Neural cell (in vitro differentiated cells): Measurements from ENCODE around the gene GSTA1. TPM values are rescaled to one million over a fixed set of nuclear protein-coding genes. Genes with fewer than 3 reads are reported as not detected.
"Not testable (repeated sequence)": the region's sequence is repeated elsewhere in the genome, so short reads cannot be mapped to it uniquely, and the experiment has no call there.

ENCODE experiments used
- H2AFZ ChIP-seq: fragments of 200-600, 300-800 bp; sonication (generic), shearing (Covaris generic); 2 replicates; pipeline ENCODE4 v1.6.0; 2014; ENCODE audit warnings: low read depth, mild to moderate bottlenecking, antibody characterized with exemption, low read length, moderate library complexity
- H3F3A ChIP-seq: fragments of 200-600 bp; shearing (Covaris generic); 2 replicates; pipeline ENCODE4 v1.6.1; 2016; ENCODE audit warnings: mild to moderate bottlenecking, moderate library complexity, mixed read lengths, antibody characterized with exemption, low read length; ENCODE audit not compliant: insufficient read depth, poor library complexity, severe bottlenecking
- H3K27ac ChIP-seq: fragments of 200-600, 300-800 bp; sonication (generic), shearing (Covaris generic); 2 replicates; pipeline ENCODE4 v1.5.1; 2014; ENCODE audit warnings: mild to moderate bottlenecking, low read length, moderate library complexity
- H3K27me3 ChIP-seq: fragments of 300-800, 200-600 bp; sonication (generic), shearing (Covaris generic); 2 replicates; pipeline ENCODE4 v1.6.0; 2014; ENCODE audit warnings: mild to moderate bottlenecking, low read depth, low read length, moderate library complexity; ENCODE audit not compliant: insufficient read depth
- H3K36me3 ChIP-seq: fragments of 300-800, 200-600 bp; sonication (generic), shearing (Covaris generic); 2 replicates; pipeline ENCODE4 v1.5.1; 2014; ENCODE audit warnings: mild to moderate bottlenecking, antibody characterized with exemption, low read length, moderate library complexity; ENCODE audit not compliant: insufficient read depth
- H3K4me2 ChIP-seq: fragments of 300-800, 200-600 bp; sonication (generic), shearing (Covaris generic); 2 replicates; pipeline ENCODE4 v1.6.0; 2014; ENCODE audit warnings: mild to moderate bottlenecking, low read length
- H3K4me3 ChIP-seq: fragments of 300-800, 200-600 bp; sonication (generic), shearing (Covaris generic); 2 replicates; pipeline ENCODE4 v1.5.1; 2014; ENCODE audit warnings: mild to moderate bottlenecking, low read length, moderate library complexity
- H3K79me2 ChIP-seq: fragments of 200-600 bp; shearing (Covaris generic); replicated peaks from 2 replicates; pipeline ENCODE4 v1.6.0; 2014; ENCODE audit warnings: mild to moderate bottlenecking, low read length, moderate library complexity; ENCODE audit not compliant: insufficient read depth
- H3K9ac ChIP-seq: fragments of 300-800, 200-600 bp; sonication (generic), shearing (Covaris generic); 2 replicates; pipeline ENCODE4 v1.6.1; 2016; ENCODE audit warnings: mild to moderate bottlenecking, low read length, mixed read lengths
- H3K9me2 ChIP-seq: fragments of 200-600 bp; shearing (Covaris generic); 2 replicates; pipeline ENCODE4 v1.6.1; 2016; ENCODE audit warnings: mild to moderate bottlenecking, low read length, mixed read lengths; ENCODE audit not compliant: insufficient read depth
- H3K9me3 ChIP-seq: fragments of 200-600, 300-800 bp; sonication (generic), shearing (Covaris generic); 2 replicates; pipeline ENCODE4 v1.6.1; 2016; ENCODE audit warnings: mild to moderate bottlenecking, mixed run types, low read length, moderate library complexity, mixed read lengths
- H4K20me1 ChIP-seq: fragments of 200-600 bp; shearing (Covaris generic); 2 replicates; pipeline ENCODE4 v1.6.1; 2016; ENCODE audit warnings: mild to moderate bottlenecking, mixed run types; ENCODE audit not compliant: insufficient read depth
- CTCF ChIP-seq: fragments of 450-650 bp; IDR thresholded peaks from 2 replicates; pipeline ENCODE4 v1.5.1; 2014; ENCODE audit warnings: antibody characterized with exemption, mild to moderate bottlenecking, moderate library complexity; ENCODE audit not compliant: poor library complexity, severe bottlenecking
- EP300 ChIP-seq: fragments of 450-650 bp; conservative IDR thresholded peaks from 2 replicates; pipeline ENCODE4 v1.6.1; 2014; ENCODE audit warnings: antibody characterized with exemption, mild to moderate bottlenecking, moderate library complexity; ENCODE audit not compliant: poor library complexity, severe bottlenecking
- EZH2 ChIP-seq: fragments of 200-600, 300-800 bp; shearing (Covaris generic), sonication (generic); IDR thresholded peaks from 2 replicates; pipeline ENCODE4 v1.6.1; 2014; ENCODE audit warnings: antibody characterized with exemption, low read length, borderline replicate concordance, mild to moderate bottlenecking; ENCODE audit not compliant: insufficient read depth, poor library complexity, severe bottlenecking
- MXI1 ChIP-seq: fragments of 450-650 bp; conservative IDR thresholded peaks from 2 replicates; pipeline ENCODE4 v1.6.1; 2014; ENCODE audit warnings: antibody characterized with exemption, mild to moderate bottlenecking; ENCODE audit not compliant: poor library complexity, severe bottlenecking
- POLR2AphosphoS5 ChIP-seq: IDR thresholded peaks from 2 replicates; pipeline ENCODE4 v1.6.1; 2012
- RAD21 ChIP-seq: fragments of 450-650 bp; conservative IDR thresholded peaks from 2 replicates; pipeline ENCODE4 v1.6.1; 2014; ENCODE audit warnings: antibody characterized with exemption, mild to moderate bottlenecking, moderate library complexity
- REST ChIP-seq: IDR thresholded peaks from 2 replicates; pipeline ENCODE4 v1.6.1; 2012; ENCODE audit warnings: borderline replicate concordance
- SMC3 ChIP-seq: fragments of 450-650 bp; conservative IDR thresholded peaks from 2 replicates; pipeline ENCODE4 v1.6.1; 2014; ENCODE audit warnings: antibody characterized with exemption, mild to moderate bottlenecking, moderate library complexity; ENCODE audit not compliant: poor library complexity
- TAF1 ChIP-seq: IDR thresholded peaks from 2 replicates; pipeline ENCODE4 v1.6.1; 2012; ENCODE audit warnings: low read depth
- polyA minus RNA-seq: library from RNA; depleted of rRNA, polyadenylated mRNA; stranded (reverse); fragments of >200 nt; gene quantifications from 2 replicates; pipeline ENCODE4 v1.2.3, GENCODE V29; 2014
- polyA plus RNA-seq: library from polyadenylated mRNA; depleted of rRNA; stranded (reverse); fragments of >200 nt; gene quantifications from 2 replicates; pipeline ENCODE4 v1.2.3, GENCODE V29; 2014

GSTA1 gene
- polyA plus RNA-seq = 0.86 TPM in 1 of 2 replicates, not detected in the other
- polyA minus RNA-seq = 0.69 TPM in 1 of 2 replicates, not detected in the other

- not testable (repeated sequence) for H2AFZ ChIP-seq
Measured at GRCh38 chr6:52803668-52804255, at the start of gene GSTA1. GSTA1 (minus strand) TSS chr6:52803816; CDS start chr6:52799267, 4,549 bp downstream.

GRCh38 chr6:52849137-52849536 lies 45.5 kb upstream of the GSTA1 start:
- H4K20me1 ChIP-seq = no peaks in the 10 kb centered on the region
- H3K4me3 ChIP-seq = no peak overlapping the region
- no peak for TF ChIP-seq EP300
- TF ChIP-seq MXI1 = no peak
- no peak for TF ChIP-seq RAD21
- no peak for TF ChIP-seq CTCF
- TF ChIP-seq TAF1 = no peak
- TF ChIP-seq SMC3 = no peak
- TF ChIP-seq EZH2 = no peak
- TF ChIP-seq REST = no peak
- H2AFZ ChIP-seq = no peak overlapping the region
- no peaks in the 10 kb centered on the region for H3K36me3 ChIP-seq
- no peak overlapping the region for H3K9ac ChIP-seq
- no peaks in the 10 kb centered on the region for H3K27me3 ChIP-seq
- no peak overlapping the region for H3K4me2 ChIP-seq
- H3K27ac ChIP-seq = no peak overlapping the region
- H3K9me3 ChIP-seq = no peaks in the 10 kb centered on the region
- no peaks in the 10 kb centered on the region for H3K79me2 ChIP-seq
- no peaks in the 10 kb centered on the region for H3K9me2 ChIP-seq
- H3F3A ChIP-seq = no peaks in the 10 kb centered on the region

More at GRCh38 chr6:52803668-52804255, at the start of gene GSTA1:
- H3K79me2 ChIP-seq, H4K20me1 ChIP-seq, H3K4me3 ChIP-seq, H3K9me3 ChIP-seq, H3K27me3 ChIP-seq, H3F3A ChIP-seq, H3K36me3 ChIP-seq, H3K9me2 ChIP-seq, H3K9ac ChIP-seq, H3K4me2 ChIP-seq, H3K27ac ChIP-seq: not testable (repeated sequence)

- Histone ChIP-seq H3K27me3 (no peaks in the 10 kb centered on the region), H3K9ac (no peak overlapping the region), H3K27ac (no peak overlapping the region), H3K36me3 (no peaks in the 10 kb centered on the region), H3F3A (no peaks in the 10 kb centered on the region), H3K9me3 (no peaks in the 10 kb centered on the region), H3K79me2 (no peaks in the 10 kb centered on the region), H3K4me2 (no peak overlapping the region), H3K9me2 (no peaks in the 10 kb centered on the region), H4K20me1 (no peaks in the 10 kb centered on the region), H2AFZ (no peak overlapping the region), H3K4me3 (no peak overlapping the region)
- no peak for TF ChIP-seq TAF1
- TF ChIP-seq MXI1 = no peak
- no peak for TF ChIP-seq EP300
- TF ChIP-seq POLR2AphosphoS5 = no peak
- TF ChIP-seq EZH2 = no peak
- TF ChIP-seq REST = no peak
Measured at GRCh38 chr6:52846002-52846401, 42.4 kb upstream of the GSTA1 start.
